ENCODE results near the gene ACAN.

- TF ChIP-seq CTCF (IDR thresholded peaks at IDR 0.05) (peak; percentile 95 to 98 (median 97)), POLR2A (IDR thresholded peaks at IDR 0.05) (no peak)
Measured at GRCh38 chr15:88904624-88905327, 101.5 kb downstream of the ACAN start.

Data from uterus (tissue), 2 donors.